H1 (cell line): ENCODE results near the gene CASKIN2. TPM values are rescaled to one million over a fixed set of nuclear protein-coding genes. Genes with fewer than 3 reads are reported as not detected.

Experiments
- CTCF ChIA-PET: fragments of 300-600 bp; sonication (Branson Sonifier 250); formaldehyde crosslinking; loops from one replicate; lab custom pipeline; 2021; ENCODE audit not compliant: partially characterized antibody; lab: Charles Lee
- POLR2A ChIA-PET: fragments of 300-600 bp; sonication (Branson Sonifier 250); formaldehyde crosslinking; loops from one replicate; lab custom pipeline; 2021; ENCODE audit warnings: inconsistent platforms; ENCODE audit not compliant: partially characterized antibody; lab: Charles Lee
- DNase-seq, 2 experiments: peaks; one replicate each; pipeline versions ENCODE4 v3.0.0 to v3.0.0-alpha.2; 2010 to 2022; ENCODE audit warnings: low spot score in 2 of 2, low read depth in 1 of 2, mixed read lengths in 1 of 2
- FAIRE-seq: peaks from 2 replicates; lab custom pipeline; 2011; peaks lifted over from hg19 to GRCh38; lab: Jason Lieb, UNC
- H2AFZ ChIP-seq: 2 replicates; pipeline ENCODE4 v1.8.1; 2012; ENCODE audit warnings: low read length, inconsistent platforms
- H2AK5ac ChIP-seq: 2 replicates; pipeline ENCODE4 v1.6.1; 2013; ENCODE audit warnings: low read depth, low read length
- H2BK120ac ChIP-seq: replicated peaks from 2 replicates; pipeline ENCODE3; 2013; ENCODE audit warnings: low read depth, low read length, inconsistent platforms
- H2BK12ac ChIP-seq: 2 replicates; pipeline ENCODE4 v1.6.1; 2013; ENCODE audit warnings: low read depth, low read length
- H2BK15ac ChIP-seq: 2 replicates; pipeline ENCODE4 v1.6.1; 2013; ENCODE audit warnings: low read length
- H2BK20ac ChIP-seq: 2 replicates; pipeline ENCODE4 v1.6.1; 2013; ENCODE audit warnings: low read length
- H2BK5ac ChIP-seq: 2 replicates; pipeline ENCODE4 v1.6.1; 2013; ENCODE audit warnings: low read depth, low read length
- H3K14ac ChIP-seq: 2 replicates; pipeline ENCODE4 v1.6.1; 2013; ENCODE audit warnings: inconsistent platforms; ENCODE audit not compliant: insufficient read length
- H3K18ac ChIP-seq: 2 replicates; pipeline ENCODE4 v1.6.1; 2013; ENCODE audit warnings: low read length; ENCODE audit errors: extremely low read depth
- H3K23ac ChIP-seq: 2 replicates; pipeline ENCODE4 v1.6.1; 2013; ENCODE audit warnings: inconsistent platforms; ENCODE audit not compliant: insufficient read length
- H3K23me2 ChIP-seq: 2 replicates; pipeline ENCODE4 v1.6.1; 2013; ENCODE audit warnings: low read depth, low read length
- H3K27ac ChIP-seq: 2 replicates; pipeline ENCODE4 v1.6.1; 2011; ENCODE audit warnings: low read depth, low read length, inconsistent platforms
- H3K27me3 ChIP-seq, 4 experiments: replicated peaks in 1 of 4; 1 replicate in 1 of 4; 2 replicates in 3 of 4; pipeline versions ENCODE4 v1.6.1 to v1.8.1; 2011 to 2013; ENCODE audit warnings: low read length in 3 of 4, mild to moderate bottlenecking in 3 of 4, inconsistent platforms in 2 of 4, mixed read lengths in 2 of 4, moderate library complexity in 1 of 4; ENCODE audit not compliant: control insufficient read depth in 3 of 4, insufficient read depth in 3 of 4; ENCODE audit errors: extremely low read depth in 1 of 4
- H3K36me3 ChIP-seq, 4 experiments: 2 replicates each; pipeline versions ENCODE4 v1.6.1 to v1.8.1; 2011 to 2013; ENCODE audit warnings: mild to moderate bottlenecking in 4 of 4, low read length in 3 of 4, moderate library complexity in 2 of 4, control low read depth in 1 of 4, inconsistent platforms in 1 of 4; ENCODE audit not compliant: insufficient read depth in 4 of 4, control insufficient read depth in 2 of 4
- H3K4ac ChIP-seq: replicated peaks from 2 replicates; pipeline ENCODE3; 2013; ENCODE audit warnings: low read length, low read depth, mixed read lengths, inconsistent platforms; ENCODE audit not compliant: insufficient read length
- H3K4me1 ChIP-seq, 4 experiments: replicated peaks in 1 of 4; 1 replicate in 1 of 4; 2 replicates in 3 of 4; pipeline versions ENCODE4 v1.6.1 to v1.8.1; 2011 to 2013; ENCODE audit warnings: low read length in 3 of 4, inconsistent platforms in 2 of 4, mixed read lengths in 1 of 4; ENCODE audit not compliant: insufficient read depth in 4 of 4, control insufficient read depth in 3 of 4
- H3K4me2 ChIP-seq, 2 experiments: 2 replicates each; pipeline versions ENCODE4 v1.6.1 to v1.8.1; 2011 to 2013; ENCODE audit warnings: low read depth in 2 of 2, low read length in 2 of 2, control low read depth in 1 of 2, inconsistent platforms in 1 of 2, mild to moderate bottlenecking in 1 of 2; ENCODE audit not compliant: insufficient read depth in 1 of 2
- H3K4me3 ChIP-seq, 4 experiments: fragments of 200-600, 300-600 bp in 1 of 4; sonication (generic), shearing (Covaris generic), sonication (Bioruptor Twin) in 1 of 4; 2 replicates each; pipeline versions ENCODE4 v1.5.1 to v1.8.1; 2011 to 2016; ENCODE audit warnings: low read length in 4 of 4, low read depth in 3 of 4, control low read depth in 2 of 4, inconsistent platforms in 2 of 4, mild to moderate bottlenecking in 2 of 4, mixed read lengths in 1 of 4, moderate library complexity in 1 of 4; ENCODE audit not compliant: insufficient read depth in 2 of 4; ENCODE audit errors: extremely low read depth in 1 of 4
- H3K56ac ChIP-seq: replicated peaks from 2 replicates; pipeline ENCODE3; 2013; ENCODE audit warnings: low read depth, mild to moderate bottlenecking, mixed read lengths, low read length, inconsistent platforms; ENCODE audit not compliant: insufficient read length
- H3K79me1 ChIP-seq: 2 replicates; pipeline ENCODE4 v1.6.1; 2013; ENCODE audit warnings: low read depth, low read length, control low read depth
- H3K79me2 ChIP-seq, 2 experiments: 2 replicates each; pipeline versions ENCODE4 v1.6.1 to v1.8.1; 2012 to 2013; ENCODE audit warnings: low read length in 2 of 2, mild to moderate bottlenecking in 2 of 2, inconsistent platforms in 1 of 2; ENCODE audit not compliant: insufficient read depth in 2 of 2, control insufficient read depth in 1 of 2
- H3K9ac ChIP-seq, 4 experiments: replicated peaks in 1 of 4; 1 replicate in 1 of 4; 2 replicates in 3 of 4; pipeline versions ENCODE4 v1.6.1 to v1.8.1; 2011 to 2013; ENCODE audit warnings: low read depth in 3 of 4, low read length in 3 of 4, control low read depth in 2 of 4, mild to moderate bottlenecking in 2 of 4, moderate library complexity in 2 of 4, inconsistent platforms in 1 of 4; ENCODE audit errors: extremely low read depth in 1 of 4
- H3K9me3 ChIP-seq, 2 experiments: 2 replicates each; pipeline versions ENCODE4 v1.6.1 to v1.8.1; 2012 to 2013; ENCODE audit warnings: mild to moderate bottlenecking in 2 of 2, moderate library complexity in 2 of 2, control low read depth in 1 of 2, inconsistent platforms in 1 of 2, low read depth in 1 of 2, low read length in 1 of 2, mixed read lengths in 1 of 2; ENCODE audit not compliant: insufficient read depth in 2 of 2
- H4K20me1 ChIP-seq, 2 experiments: replicated peaks in 1 of 2; 2 replicates each; pipeline versions ENCODE3 to v1.8.1; 2011 to 2013; ENCODE audit warnings: inconsistent platforms in 2 of 2, low read length in 2 of 2, mild to moderate bottlenecking in 1 of 2; ENCODE audit not compliant: insufficient read depth in 2 of 2, control insufficient read depth in 1 of 2
- H4K5ac ChIP-seq: 2 replicates; pipeline ENCODE4 v1.6.1; 2013; ENCODE audit warnings: low read length, low read depth, mixed read lengths, inconsistent platforms; ENCODE audit not compliant: insufficient read length
- H4K8ac ChIP-seq: 2 replicates; pipeline ENCODE4 v1.8.0; 2013; ENCODE audit warnings: mild to moderate bottlenecking, moderate library complexity, low read length, inconsistent platforms; ENCODE audit not compliant: insufficient read depth; ENCODE audit errors: extremely low read depth
- H4K91ac ChIP-seq: replicated peaks from 2 replicates; pipeline ENCODE3; 2013; ENCODE audit warnings: low read length, mixed read lengths, inconsistent platforms; ENCODE audit not compliant: insufficient read length
- CHD2 ChIP-seq: IDR thresholded peaks from 2 replicates; pipeline ENCODE4 v1.6.1; 2012; ENCODE audit warnings: low read length, improper control_type of control experiment
- FOSL1 ChIP-seq: IDR thresholded peaks from 2 replicates; pipeline ENCODE4 v1.6.1; 2011; ENCODE audit warnings: mild to moderate bottlenecking, low read depth, low read length, moderate library complexity; ENCODE audit not compliant: insufficient read depth
- KDM5A ChIP-seq: fragments of 200-600 bp; IDR thresholded peaks from 2 replicates; pipeline ENCODE4 v1.7.1; 2012; ENCODE audit warnings: mild to moderate bottlenecking, low read length, inconsistent platforms, mixed read lengths
- POLR2A ChIP-seq, 2 experiments: IDR thresholded peaks; 1 replicate in 1 of 2; 2 replicates in 1 of 2; pipeline ENCODE4 v1.6.1; 2011; ENCODE audit warnings: low read depth in 2 of 2, low read length in 2 of 2, mild to moderate bottlenecking in 2 of 2; ENCODE audit errors: control extremely low read depth in 1 of 2
- RBBP5 ChIP-seq: IDR thresholded peaks from 2 replicates; pipeline ENCODE4 v1.7.1; 2012; ENCODE audit warnings: low read depth, mild to moderate bottlenecking, inconsistent platforms, low read length, moderate library complexity, borderline replicate concordance
- RFX5 ChIP-seq: IDR thresholded peaks from 2 replicates; pipeline ENCODE4 v1.6.1; 2011; ENCODE audit warnings: low read depth, low read length, improper control_type of control experiment, borderline replicate concordance
- RNF2 ChIP-seq: fragments of 200-900, 300-1000 bp; sonication (generic); IDR thresholded peaks from 2 replicates; pipeline ENCODE4 v1.7.1; 2016; ENCODE audit warnings: borderline replicate concordance, low read depth, mild to moderate bottlenecking, antibody characterized with exemption, low read length; ENCODE audit not compliant: poor library complexity, severe bottlenecking; ENCODE audit errors: missing control alignments
- SIX5 ChIP-seq: IDR thresholded peaks from 2 replicates; pipeline ENCODE4 v1.6.1; 2011; ENCODE audit warnings: mild to moderate bottlenecking, low read depth, low read length
- TAF1 ChIP-seq: IDR thresholded peaks from 2 replicates; pipeline ENCODE4 v1.6.1; 2011; ENCODE audit warnings: mild to moderate bottlenecking, low read depth, low read length
- YY1 ChIP-seq: IDR thresholded peaks from 2 replicates; pipeline ENCODE4 v1.6.1; 2011; ENCODE audit warnings: low read depth, mild to moderate bottlenecking, low read length
- ZNF274 ChIP-seq: IDR thresholded peaks from 2 replicates; pipeline ENCODE4 v1.7.0; 2012; ENCODE audit warnings: low read length, borderline replicate concordance; ENCODE audit errors: extremely low read depth
- WGBS, 2 experiments: shearing (Covaris generic) in 1 of 2; methylation state at CpG; one replicate each; pipeline versions ENCODE4 v1.1.6 to v1.1.7; 2013 to 2015; ENCODE audit warnings: low lambda C conversion rate in 2 of 2, mixed read lengths in 2 of 2, inconsistent platforms in 1 of 2, low coverage in 1 of 2, missing lambda C conversion rate in 1 of 2; ENCODE audit not compliant: insufficient replicate concordance in 2 of 2, insufficient coverage in 1 of 2, insufficient read length in 1 of 2; ENCODE audit errors: extremely low coverage in 1 of 2, missing lambda C conversion rate in 1 of 2; 5-methylcytosine and 5-hydroxymethylcytosine counted together
- polyA plus RNA-seq, 7 experiments: library from polyadenylated mRNA; depleted of rRNA in 3 of 7; stranded (reverse) in 5 of 7; unstranded in 2 of 7; fragments of >200 nt in 5 of 7; fragments of 200-250 nt in 2 of 7; gene quantifications; 1 replicate in 5 of 7; 2 replicates in 1 of 7; 4 replicates in 1 of 7; pipeline versions ENCODE4 v1.2.1 to v1.2.3, GENCODE V29; 2011 to 2013; ENCODE audit warnings: missing spikeins in 2 of 7, mixed read lengths in 2 of 7
- total RNA-seq: library from RNA; stranded (reverse); fragmentation: NEBNext Ultra II Directional; extraction: Animal tissue kit (Norgen Biotek cat#: 25700); gene quantifications from 2 replicates; pipeline ENCODE4 v1.2.1, GENCODE V29; 2021
- TF ChIP-seq, protein P1 (sequence below): IDR thresholded peaks from 2 replicates; pipeline ENCODE4 v1.6.1; 2011; ENCODE audit warnings: low read length, improper control_type of control experiment
- TF ChIP-seq, protein P2 (sequence below): IDR thresholded peaks from 2 replicates; pipeline ENCODE4 v1.6.1; 2012; ENCODE audit warnings: inconsistent platforms

The CASKIN2 gene
- total and polyA plus RNA-seq, 2 of the 8 experiments (the other 6 are each of a cell fraction or from before 2014, with no cell fraction given): 6.7 to 32.3 TPM

DNA sequence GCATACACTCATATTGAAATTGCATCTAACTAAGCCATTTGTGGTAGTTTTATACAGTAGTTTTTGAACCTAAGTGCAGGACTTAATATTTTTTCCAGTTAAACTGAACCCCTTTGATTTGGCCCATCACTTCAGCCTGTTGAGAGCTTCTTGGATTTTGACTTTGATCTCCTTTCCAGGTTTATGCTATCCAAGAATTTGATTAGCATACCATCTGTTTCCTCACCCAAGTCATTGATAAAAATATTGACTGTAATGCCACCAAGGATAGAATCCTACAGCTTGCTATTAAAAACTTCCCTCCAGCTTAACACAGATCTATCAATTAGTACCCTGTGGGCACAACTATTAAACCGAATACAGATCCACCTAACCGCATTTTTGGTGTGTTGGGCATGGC is 51.7 kb downstream of the CASKIN2 start:
- Histone ChIP-seq H4K8ac (no peak overlapping the region), H3K23me2 (no peaks in the 10 kb centered on the region), H3K4me1 (no peaks in the 10 kb centered on the region), H4K20me1 (peaks cover 0 to 2% of the 10 kb centered on the region in 2 experiments), H3K79me2 (peaks cover 0 to 2% of the 10 kb centered on the region in 2 experiments; a peak in 2 of 4 replicates), H3K36me3 (no peaks in the 10 kb centered on the region), H2BK12ac (no peak overlapping the region), H3K4me3 (no peak overlapping the region), H2BK5ac (no peak overlapping the region), H3K9me3 (no peaks in the 10 kb centered on the region), H3K18ac (no peak overlapping the region), H3K79me1 (peaks cover 7% of the 10 kb centered on the region; the same call in 1 of the 2 replicates), H2AK5ac (no peak overlapping the region), H3K4me2 (no peak overlapping the region), H4K91ac (no peak overlapping the region), H3K9ac (no peak overlapping the region), H2BK20ac (no peak overlapping the region), H3K56ac (no peak overlapping the region), H3K27me3 (no peaks in the 10 kb centered on the region), H3K27ac (no peak overlapping the region), H3K14ac (no peak overlapping the region), H2BK15ac (no peak overlapping the region), H3K23ac (no peak overlapping the region), H3K4ac (no peak overlapping the region), H2AFZ (no peak overlapping the region), H4K5ac (no peak overlapping the region), H2BK120ac (no peak overlapping the region)
- ChIA-PET CTCF (interaction anchor here (0.6 to 1.1 kb wide), 2 partner anchors 41 to 224 kb away, joined by 3 read pairs; no protein-coding TSS in a partner anchor), POLR2A (interaction anchor here (0.8 to 1.8 kb wide), 2 partner anchors 15 to 39 kb away, joined by 3 to 4 read pairs; no protein-coding TSS in a partner anchor)
- DNase-seq (no peak), FAIRE-seq (no peak)
- WGBS, 2 experiments: 75% methylated on average over 2 of the region's 2 CpGs; no CpG with 5 or more reads in 1 of the 2 experiments
- TF ChIP-seq CHD2 (no peak), POLR2A (IDR thresholded peaks at IDR 0.05; ENCODE audit: control extremely low read depth in 1 of 2, low read depth in 2 of 2, low read length in 2 of 2) (no peak), RBBP5 (no peak), KDM5A (no peak), SIX5 (no peak), FOSL1 (no peak), RFX5 (no peak), YY1 (no peak), RNF2 (no peak), TAF1 (no peak), ZNF274 (no peak)
- TF ChIP-seq, protein P1, sequence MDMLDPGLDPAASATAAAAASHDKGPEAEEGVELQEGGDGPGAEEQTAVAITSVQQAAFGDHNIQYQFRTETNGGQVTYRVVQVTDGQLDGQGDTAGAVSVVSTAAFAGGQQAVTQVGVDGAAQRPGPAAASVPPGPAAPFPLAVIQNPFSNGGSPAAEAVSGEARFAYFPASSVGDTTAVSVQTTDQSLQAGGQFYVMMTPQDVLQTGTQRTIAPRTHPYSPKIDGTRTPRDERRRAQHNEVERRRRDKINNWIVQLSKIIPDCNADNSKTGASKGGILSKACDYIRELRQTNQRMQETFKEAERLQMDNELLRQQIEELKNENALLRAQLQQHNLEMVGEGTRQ: no peak
- TF ChIP-seq, protein P2, sequence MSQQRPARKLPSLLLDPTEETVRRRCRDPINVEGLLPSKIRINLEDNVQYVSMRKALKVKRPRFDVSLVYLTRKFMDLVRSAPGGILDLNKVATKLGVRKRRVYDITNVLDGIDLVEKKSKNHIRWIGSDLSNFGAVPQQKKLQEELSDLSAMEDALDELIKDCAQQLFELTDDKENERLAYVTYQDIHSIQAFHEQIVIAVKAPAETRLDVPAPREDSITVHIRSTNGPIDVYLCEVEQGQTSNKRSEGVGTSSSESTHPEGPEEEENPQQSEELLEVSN: no peak
